HS-27A (cell line): ENCODE data around the gene RHBDD2.

Source experiments
- DNase-seq: peaks from one replicate; pipeline ENCODE4 v3.0.0-alpha.2; 2012; ENCODE audit warnings: low read depth, missing footprints

The RHBDD2 gene

GRCh38 chr7:75920431-75921161 is 41.8 kb downstream of the RHBDD2 start:
- DNase-seq, result no peak

- no peak for DNase-seq
Observed at GRCh38 chr7:75921479-75921878, 42.6 kb downstream of the RHBDD2 start.

DNA sequence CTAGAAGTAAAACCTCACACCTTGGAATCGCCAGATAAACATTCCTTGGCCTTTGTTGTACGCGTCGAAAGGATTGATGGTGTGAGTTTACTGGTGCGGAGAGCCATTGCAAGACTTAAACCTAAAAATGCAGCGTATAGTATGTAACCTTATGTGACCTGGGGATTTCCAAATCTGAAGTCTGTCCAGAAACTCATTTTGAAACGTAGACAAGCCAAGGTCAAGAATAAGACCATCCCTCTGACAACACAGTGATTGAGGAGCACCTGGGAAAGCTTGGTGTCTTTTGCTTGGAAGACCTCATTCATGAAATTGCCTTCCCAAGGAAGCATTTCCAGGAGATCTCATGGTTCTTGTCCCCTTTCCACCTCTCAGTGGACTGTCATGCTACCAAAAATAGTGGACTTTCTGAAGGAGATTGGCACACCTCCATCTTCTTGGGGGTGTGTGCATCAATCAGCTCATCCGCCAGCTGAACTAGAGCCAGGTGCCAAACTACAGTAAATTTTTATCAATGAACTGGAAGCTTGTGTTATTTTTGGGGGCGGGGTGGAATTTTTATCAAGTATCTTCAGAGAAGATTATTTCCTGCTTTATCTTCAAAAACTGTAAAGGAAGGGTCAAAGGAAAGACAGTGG is 44.3 kb downstream of the RHBDD2 start:
- no peak for DNase-seq

DNA sequence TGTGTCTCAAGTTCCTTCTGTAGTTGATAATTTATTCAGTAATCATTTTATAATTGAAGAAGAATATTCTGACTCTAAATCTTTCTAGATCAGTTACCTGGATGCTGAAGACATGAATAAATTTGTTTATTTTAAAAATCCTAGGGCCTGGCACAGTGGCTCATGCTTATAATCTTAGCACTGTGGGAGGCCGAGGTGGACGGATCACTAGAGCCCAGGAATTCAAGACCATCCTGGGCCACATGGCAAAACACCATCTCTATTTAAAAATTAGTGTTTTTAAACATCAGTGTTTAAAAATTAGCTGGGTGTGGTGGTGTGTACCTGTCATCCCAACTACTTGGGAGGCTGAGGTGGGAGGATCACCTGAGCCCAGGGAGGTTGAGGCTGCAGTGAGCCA is 45.4 kb downstream of the RHBDD2 start:
- DNase-seq, result no peak

DNA sequence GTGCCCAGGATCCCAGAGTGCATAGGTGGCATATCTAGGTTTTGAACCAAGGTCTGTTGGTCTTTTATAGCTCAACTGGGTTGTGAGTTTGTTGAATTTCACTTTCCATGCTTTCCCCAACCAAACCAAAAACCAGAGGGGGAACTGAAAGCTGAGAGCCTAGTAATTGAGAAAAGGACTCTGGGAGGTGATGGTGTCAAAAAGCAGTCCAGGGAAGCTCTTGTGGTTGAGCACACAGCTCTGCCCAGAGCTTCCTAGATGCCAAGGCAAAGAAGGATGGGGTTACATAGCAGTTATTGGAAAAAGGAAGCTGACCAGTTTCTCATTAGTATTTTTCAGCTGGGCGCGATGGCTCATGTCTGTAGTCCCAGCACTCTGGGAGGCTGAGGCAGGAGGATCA is 46.1 kb downstream of the RHBDD2 start:
- DNase-seq, result no peak

DNA sequence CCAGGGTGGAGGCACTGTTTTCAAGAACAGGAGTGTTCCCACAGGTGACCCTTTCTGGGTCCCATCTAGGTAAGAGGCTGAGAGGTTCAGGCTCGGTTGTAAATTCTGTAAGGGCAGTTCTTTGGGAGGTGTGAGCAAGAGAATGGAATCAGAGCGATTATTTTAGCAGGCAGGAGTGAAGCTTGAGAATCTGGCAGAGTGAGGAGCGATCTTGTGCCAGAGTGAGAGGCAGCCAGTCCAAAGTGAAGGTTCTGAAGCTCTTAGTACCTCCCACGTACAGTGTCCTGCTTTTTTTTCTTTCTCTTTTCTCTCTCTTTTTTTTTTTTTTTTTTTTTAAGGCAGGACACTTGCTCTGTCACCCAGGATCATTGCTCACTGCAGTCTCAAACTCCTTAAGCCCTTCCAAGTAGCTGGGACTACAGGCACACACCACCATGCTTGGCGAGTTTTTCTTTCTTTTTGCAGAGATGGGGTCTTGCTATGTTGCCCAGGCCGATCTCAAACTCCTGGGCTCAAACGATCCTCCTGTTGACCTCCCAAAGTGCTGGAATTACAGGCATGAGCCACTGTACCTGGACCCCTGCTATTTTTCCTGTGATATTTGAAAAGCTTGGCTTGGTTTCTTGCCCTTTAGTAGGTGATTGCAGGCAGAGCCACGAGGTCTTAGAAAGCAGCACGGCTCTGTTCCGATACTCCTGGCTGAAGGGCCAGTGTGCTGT is 47.0 kb downstream of the RHBDD2 start:
- no peak for DNase-seq

- DNase-seq, result no peak
Observed at GRCh38 chr7:75928568-75928914, 49.7 kb downstream of the RHBDD2 start.

- DNase-seq, result no peak
Observed at GRCh38 chr7:75931680-75932079, 52.8 kb downstream of the RHBDD2 start.

- DNase-seq, result no peak
Observed at GRCh38 chr7:75937958-75938786, 59.3 kb downstream of the RHBDD2 start.
